ENCODE results near the gene RCN1.

RCN1 gene

DNA sequence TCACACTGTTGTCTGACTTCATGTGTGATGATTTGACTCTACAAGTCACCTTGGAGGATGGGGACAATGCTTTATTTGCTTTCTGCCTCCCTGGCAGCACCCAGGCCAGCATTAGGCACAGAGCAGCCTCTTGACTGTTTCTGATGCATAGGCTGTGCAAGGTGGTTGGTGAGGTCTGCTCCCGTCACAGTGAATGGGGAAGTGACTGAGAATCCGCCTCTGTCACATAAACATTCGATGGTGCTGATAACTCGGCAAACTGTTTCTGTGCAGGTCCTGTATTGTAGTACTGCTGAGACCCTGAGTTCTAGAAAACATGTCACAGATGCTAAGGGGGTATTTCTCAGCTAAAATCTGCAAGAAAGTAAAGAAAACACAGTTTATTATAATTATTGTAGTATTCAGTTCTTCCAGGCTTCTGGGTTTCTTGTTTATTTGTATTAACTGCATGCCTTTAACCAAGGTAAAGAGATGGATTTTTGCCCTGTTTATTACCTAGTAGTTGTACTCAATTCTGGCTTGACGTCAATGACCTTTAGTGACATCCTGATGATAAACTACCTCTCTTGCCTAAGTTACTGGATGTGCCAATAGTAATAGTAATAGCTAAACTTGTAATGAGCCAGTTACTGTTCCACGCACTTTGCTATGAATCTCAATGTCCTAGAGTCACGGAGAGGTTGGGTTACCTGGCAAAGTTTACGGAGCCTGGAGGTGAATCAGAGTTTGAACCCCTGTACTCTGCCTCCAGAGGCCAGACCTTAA lies 24.8 kb upstream of the RCN1 start:
- Histone ChIP-seq H3K9me3 (no peaks in the 10 kb centered on the region), H3K4me3 (ENCODE audit: low read depth, low read length) (no peak overlapping the region), H3K4me1 (no peaks in the 10 kb centered on the region), H3K36me3 (no peaks in the 10 kb centered on the region), H3K27me3 (no peaks in the 10 kb centered on the region)
- no peak for DNase-seq
- TF ChIP-seq, protein P1, sequence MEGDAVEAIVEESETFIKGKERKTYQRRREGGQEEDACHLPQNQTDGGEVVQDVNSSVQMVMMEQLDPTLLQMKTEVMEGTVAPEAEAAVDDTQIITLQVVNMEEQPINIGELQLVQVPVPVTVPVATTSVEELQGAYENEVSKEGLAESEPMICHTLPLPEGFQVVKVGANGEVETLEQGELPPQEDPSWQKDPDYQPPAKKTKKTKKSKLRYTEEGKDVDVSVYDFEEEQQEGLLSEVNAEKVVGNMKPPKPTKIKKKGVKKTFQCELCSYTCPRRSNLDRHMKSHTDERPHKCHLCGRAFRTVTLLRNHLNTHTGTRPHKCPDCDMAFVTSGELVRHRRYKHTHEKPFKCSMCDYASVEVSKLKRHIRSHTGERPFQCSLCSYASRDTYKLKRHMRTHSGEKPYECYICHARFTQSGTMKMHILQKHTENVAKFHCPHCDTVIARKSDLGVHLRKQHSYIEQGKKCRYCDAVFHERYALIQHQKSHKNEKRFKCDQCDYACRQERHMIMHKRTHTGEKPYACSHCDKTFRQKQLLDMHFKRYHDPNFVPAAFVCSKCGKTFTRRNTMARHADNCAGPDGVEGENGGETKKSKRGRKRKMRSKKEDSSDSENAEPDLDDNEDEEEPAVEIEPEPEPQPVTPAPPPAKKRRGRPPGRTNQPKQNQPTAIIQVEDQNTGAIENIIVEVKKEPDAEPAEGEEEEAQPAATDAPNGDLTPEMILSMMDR (IDR thresholded peaks at IDR 0.05; ENCODE audit: low read depth, low read length), result no peak

GRCh38 chr11:32068134-32068870 lies 22.6 kb upstream of the RCN1 start:
- no peak for DNase-seq
- H3K4me1 ChIP-seq, result no peaks in the 10 kb centered on the region
- no peaks in the 10 kb centered on the region for H3K36me3 ChIP-seq
- no peak overlapping the region for H3K4me3 ChIP-seq (ENCODE audit: low read depth, low read length)
- H3K27me3 ChIP-seq, result no peaks in the 10 kb centered on the region
- no peaks in the 10 kb centered on the region for H3K9me3 ChIP-seq
- TF ChIP-seq, protein P1 (IDR thresholded peaks at IDR 0.05; ENCODE audit: low read depth, low read length), result no peak

DNA sequence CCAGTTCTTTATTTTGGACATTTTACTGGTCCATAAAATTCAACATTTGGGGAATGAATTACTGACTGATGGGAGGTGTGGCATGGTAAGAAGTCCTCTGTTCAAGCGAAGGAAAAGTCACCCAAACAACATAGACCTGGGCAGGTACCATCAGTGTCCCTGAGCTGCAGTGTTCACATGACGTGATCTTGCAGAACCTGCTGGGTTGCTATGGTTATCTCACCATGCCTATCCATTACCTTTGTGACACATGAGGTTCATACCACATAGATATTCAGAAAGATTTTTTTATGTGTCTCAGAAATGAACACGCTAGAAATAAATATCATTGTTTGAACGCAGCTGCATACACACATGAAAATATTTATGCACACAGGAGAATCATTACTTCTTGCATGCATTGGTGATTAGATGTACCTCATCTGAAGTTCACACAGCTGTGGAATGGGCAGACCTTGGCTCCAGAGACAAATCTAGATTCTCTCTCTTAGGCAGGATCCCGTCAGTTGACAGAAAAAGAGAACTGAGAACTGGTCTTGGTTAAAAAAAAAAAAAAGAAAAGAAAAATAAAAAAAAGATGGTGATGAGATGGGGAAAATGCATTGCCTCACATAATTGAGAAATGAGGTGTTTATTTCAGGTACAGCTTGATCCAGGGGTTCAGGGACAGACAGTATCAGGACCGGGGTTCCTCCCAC lies 21.4 kb upstream of the RCN1 start:
- Histone ChIP-seq H3K27me3 (no peaks in the 10 kb centered on the region), H3K4me1 (no peaks in the 10 kb centered on the region), H3K4me3 (ENCODE audit: low read depth, low read length) (no peak overlapping the region), H3K36me3 (no peaks in the 10 kb centered on the region), H3K9me3 (no peaks in the 10 kb centered on the region)
- TF ChIP-seq, protein P1 (IDR thresholded peaks at IDR 0.05; ENCODE audit: low read depth, low read length), result no peak
- DNase-seq, result no peak

GRCh38 chr11:32070692-32071091 lies 20.2 kb upstream of the RCN1 start:
- H3K9me3 ChIP-seq, result no peaks in the 10 kb centered on the region
- no peaks in the 10 kb centered on the region for H3K27me3 ChIP-seq
- H3K36me3 ChIP-seq, result no peaks in the 10 kb centered on the region
- no peak overlapping the region for H3K4me3 ChIP-seq (ENCODE audit: low read depth, low read length)
- no peaks in the 10 kb centered on the region for H3K4me1 ChIP-seq
- TF ChIP-seq, protein P1 (IDR thresholded peaks at IDR 0.05; ENCODE audit: low read depth, low read length), result no peak
- no peak for DNase-seq

DNA sequence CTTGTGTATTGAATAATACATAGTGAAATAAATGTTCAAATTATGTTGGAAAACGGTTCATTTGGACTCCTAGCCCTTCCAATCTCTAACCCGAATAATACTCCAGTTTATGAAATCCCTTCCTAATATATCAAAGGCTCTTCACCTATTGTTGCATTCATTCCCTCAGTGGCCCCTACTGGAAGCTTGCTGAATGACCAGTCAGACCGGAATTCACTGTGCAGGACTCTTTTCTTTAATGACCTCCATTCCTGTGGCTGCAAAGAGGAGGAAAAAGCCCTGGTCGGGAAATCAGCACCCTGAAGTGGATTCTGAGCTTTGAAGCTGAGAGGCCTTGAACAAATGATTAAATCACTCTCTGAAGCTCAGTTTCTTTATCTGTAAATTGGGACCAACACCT lies 19.1 kb upstream of the RCN1 start:
- no peak overlapping the region for H3K4me3 ChIP-seq (ENCODE audit: low read depth, low read length)
- no peaks in the 10 kb centered on the region for H3K4me1 ChIP-seq
- TF ChIP-seq, protein P1 (IDR thresholded peaks at IDR 0.05; ENCODE audit: low read depth, low read length), result peak; percentile 32; the same call in 1 of the 2 replicates
- no peak for DNase-seq
- H3K9me3 ChIP-seq, result no peaks in the 10 kb centered on the region
- H3K27me3 ChIP-seq, result no peaks in the 10 kb centered on the region
- H3K36me3 ChIP-seq, result no peaks in the 10 kb centered on the region
